ENCODE measurements around the gene HERC4.

HERC4 gene

GRCh38 chr10:68106656-68107055 lies 31.6 kb upstream of the HERC4 start:
- no peak overlapping the region for H3K9ac ChIP-seq (ENCODE audit: low read length)
- H3K36me3 ChIP-seq (ENCODE audit: control insufficient read depth, low read depth, low read length) = no peaks in the 10 kb centered on the region
- H3K9me3 ChIP-seq (ENCODE audit: control insufficient read depth, low read depth, low read length) = no peaks in the 10 kb centered on the region

GRCh38 chr10:68105820-68106219 lies 30.7 kb upstream of the HERC4 start:
- Histone ChIP-seq H3K27ac (ENCODE audit: low read length) (no peak overlapping the region), H3K9ac (ENCODE audit: low read length) (no peak overlapping the region), H3K9me3 (ENCODE audit: control insufficient read depth, low read depth, low read length) (no peaks in the 10 kb centered on the region), H3K4me3 (ENCODE audit: low read length) (no peak overlapping the region), H3K36me3 (ENCODE audit: control insufficient read depth, low read depth, low read length) (no peaks in the 10 kb centered on the region), H3K27me3 (ENCODE audit: control insufficient read depth, insufficient read depth, low read length) (no peaks in the 10 kb centered on the region), H3K4me1 (ENCODE audit: control insufficient read depth, low read depth, low read length) (no peaks in the 10 kb centered on the region)

More at GRCh38 chr10:68106656-68107055, 31.6 kb upstream of the HERC4 start:
- Histone ChIP-seq H3K4me3 (ENCODE audit: low read length) (no peak overlapping the region), H3K27me3 (ENCODE audit: control insufficient read depth, insufficient read depth, low read length) (no peaks in the 10 kb centered on the region), H3K4me1 (ENCODE audit: control insufficient read depth, low read depth, low read length) (no peaks in the 10 kb centered on the region), H3K27ac (ENCODE audit: low read length) (no peak overlapping the region)

- H3K9ac ChIP-seq (ENCODE audit: low read length) = no peak overlapping the region
- H3K9me3 ChIP-seq (ENCODE audit: control insufficient read depth, low read depth, low read length) = no peaks in the 10 kb centered on the region
- H3K27ac ChIP-seq (ENCODE audit: low read length) = no peak overlapping the region
- H3K27me3 ChIP-seq (ENCODE audit: control insufficient read depth, insufficient read depth, low read length) = no peaks in the 10 kb centered on the region
- no peaks in the 10 kb centered on the region for H3K4me1 ChIP-seq (ENCODE audit: control insufficient read depth, low read depth, low read length)
- no peaks in the 10 kb centered on the region for H3K36me3 ChIP-seq (ENCODE audit: control insufficient read depth, low read depth, low read length)
- no peak overlapping the region for H3K4me3 ChIP-seq (ENCODE audit: low read length)
These were observed 28.8 kb upstream of the HERC4 start for GRCh38 chr10:68103901-68104300.

- H3K9me3 ChIP-seq (ENCODE audit: control insufficient read depth, low read depth, low read length) = no peaks in the 10 kb centered on the region
- no peaks in the 10 kb centered on the region for H3K36me3 ChIP-seq (ENCODE audit: control insufficient read depth, low read depth, low read length)
- H3K27ac ChIP-seq (ENCODE audit: low read length) = no peak overlapping the region
- no peak overlapping the region for H3K9ac ChIP-seq (ENCODE audit: low read length)
- H3K4me1 ChIP-seq (ENCODE audit: control insufficient read depth, low read depth, low read length) = no peaks in the 10 kb centered on the region
- no peaks in the 10 kb centered on the region for H3K27me3 ChIP-seq (ENCODE audit: control insufficient read depth, insufficient read depth, low read length)
- H3K4me3 ChIP-seq (ENCODE audit: low read length) = no peak overlapping the region
These were observed 28.3 kb upstream of the HERC4 start for GRCh38 chr10:68103261-68103878.

- no peaks in the 10 kb centered on the region for H3K27me3 ChIP-seq (ENCODE audit: control insufficient read depth, insufficient read depth, low read length)
- H3K4me1 ChIP-seq (ENCODE audit: control insufficient read depth, low read depth, low read length) = peaks cover 6% of the 10 kb centered on the region
- H3K36me3 ChIP-seq (ENCODE audit: control insufficient read depth, low read depth, low read length) = no peaks in the 10 kb centered on the region
- no peak overlapping the region for H3K4me3 ChIP-seq (ENCODE audit: low read length)
- H3K9ac ChIP-seq (ENCODE audit: low read length) = no peak overlapping the region
- no peaks in the 10 kb centered on the region for H3K9me3 ChIP-seq (ENCODE audit: control insufficient read depth, low read depth, low read length)
- H3K27ac ChIP-seq (ENCODE audit: low read length) = no peak overlapping the region
These were observed 26.0 kb upstream of the HERC4 start for GRCh38 chr10:68101066-68101465.

- H3K36me3 ChIP-seq (ENCODE audit: control insufficient read depth, low read depth, low read length) = no peaks in the 10 kb centered on the region
- no peak overlapping the region for H3K27ac ChIP-seq (ENCODE audit: low read length)
- H3K9ac ChIP-seq (ENCODE audit: low read length) = no peak overlapping the region
- H3K27me3 ChIP-seq (ENCODE audit: control insufficient read depth, insufficient read depth, low read length) = no peaks in the 10 kb centered on the region
- H3K4me3 ChIP-seq (ENCODE audit: low read length) = no peak overlapping the region
- peaks cover 6% of the 10 kb centered on the region for H3K4me1 ChIP-seq (ENCODE audit: control insufficient read depth, low read depth, low read length)
- H3K9me3 ChIP-seq (ENCODE audit: control insufficient read depth, low read depth, low read length) = no peaks in the 10 kb centered on the region
These were observed 24.7 kb upstream of the HERC4 start for GRCh38 chr10:68099736-68100135.

GRCh38 chr10:68096913-68097516 lies 21.9 kb upstream of the HERC4 start:
- Histone ChIP-seq H3K9ac (ENCODE audit: low read length) (no peak overlapping the region), H3K27me3 (ENCODE audit: control insufficient read depth, insufficient read depth, low read length) (no peaks in the 10 kb centered on the region), H3K9me3 (ENCODE audit: control insufficient read depth, low read depth, low read length) (no peaks in the 10 kb centered on the region), H3K27ac (ENCODE audit: low read length) (no peak overlapping the region), H3K36me3 (ENCODE audit: control insufficient read depth, low read depth, low read length) (no peaks in the 10 kb centered on the region), H3K4me1 (ENCODE audit: control insufficient read depth, low read depth, low read length) (peaks cover 6% of the 10 kb centered on the region), H3K4me3 (ENCODE audit: low read length) (no peak overlapping the region)

- H3K9ac ChIP-seq (ENCODE audit: low read length) = no peak overlapping the region
These were observed 20.1 kb upstream of the HERC4 start for GRCh38 chr10:68095153-68095552.

GRCh38 chr10:68092512-68092911 lies 17.4 kb upstream of the HERC4 start:
- Histone ChIP-seq H3K27me3 (ENCODE audit: control insufficient read depth, insufficient read depth, low read length) (no peaks in the 10 kb centered on the region), H3K9ac (ENCODE audit: low read length) (no peak overlapping the region), H3K4me3 (ENCODE audit: low read length) (no peak overlapping the region), H3K9me3 (ENCODE audit: control insufficient read depth, low read depth, low read length) (no peaks in the 10 kb centered on the region), H3K4me1 (ENCODE audit: control insufficient read depth, low read depth, low read length) (peaks cover 18% of the 10 kb centered on the region), H3K27ac (ENCODE audit: low read length) (no peak overlapping the region), H3K36me3 (ENCODE audit: control insufficient read depth, low read depth, low read length) (no peaks in the 10 kb centered on the region)

More at GRCh38 chr10:68095153-68095552, 20.1 kb upstream of the HERC4 start:
- H3K4me3 ChIP-seq (ENCODE audit: low read length) = no peak overlapping the region
- no peaks in the 10 kb centered on the region for H3K9me3 ChIP-seq (ENCODE audit: control insufficient read depth, low read depth, low read length)
- no peaks in the 10 kb centered on the region for H3K27me3 ChIP-seq (ENCODE audit: control insufficient read depth, insufficient read depth, low read length)
- no peak overlapping the region for H3K27ac ChIP-seq (ENCODE audit: low read length)
- peaks cover 6% of the 10 kb centered on the region for H3K4me1 ChIP-seq (ENCODE audit: control insufficient read depth, low read depth, low read length)
- H3K36me3 ChIP-seq (ENCODE audit: control insufficient read depth, low read depth, low read length) = no peaks in the 10 kb centered on the region

GRCh38 chr10:68090586-68090985 lies 15.5 kb upstream of the HERC4 start:
- H3K27ac ChIP-seq (ENCODE audit: low read length) = no peak overlapping the region
- peaks cover 16% of the 10 kb centered on the region for H3K4me1 ChIP-seq (ENCODE audit: control insufficient read depth, low read depth, low read length)
- no peak overlapping the region for H3K9ac ChIP-seq (ENCODE audit: low read length)
- H3K9me3 ChIP-seq (ENCODE audit: control insufficient read depth, low read depth, low read length) = no peaks in the 10 kb centered on the region
- no peak overlapping the region for H3K4me3 ChIP-seq (ENCODE audit: low read length)
- H3K36me3 ChIP-seq (ENCODE audit: control insufficient read depth, low read depth, low read length) = no peaks in the 10 kb centered on the region
- no peaks in the 10 kb centered on the region for H3K27me3 ChIP-seq (ENCODE audit: control insufficient read depth, insufficient read depth, low read length)

GRCh38 chr10:68088740-68089139 lies 13.7 kb upstream of the HERC4 start:
- Histone ChIP-seq H3K4me3 (ENCODE audit: low read length) (no peak overlapping the region), H3K27ac (ENCODE audit: low read length) (no peak overlapping the region), H3K9ac (ENCODE audit: low read length) (no peak overlapping the region), H3K36me3 (ENCODE audit: control insufficient read depth, low read depth, low read length) (no peaks in the 10 kb centered on the region), H3K4me1 (ENCODE audit: control insufficient read depth, low read depth, low read length) (peaks cover 16% of the 10 kb centered on the region), H3K27me3 (ENCODE audit: control insufficient read depth, insufficient read depth, low read length) (no peaks in the 10 kb centered on the region), H3K9me3 (ENCODE audit: control insufficient read depth, low read depth, low read length) (no peaks in the 10 kb centered on the region)
